GM19043 (cell line): ENCODE results near the gene PSMC5.
"Not testable (repeated sequence)": the region's sequence is repeated elsewhere in the genome, so short reads cannot be mapped to it uniquely, and the experiment has no call there.

Experiments
- ATAC-seq: cut with Tn5 transposase; IDR thresholded peaks from one replicate; pipeline ENCODE4 v1.9.1; 2021; ENCODE audit warnings: low read depth; ENCODE audit not compliant: unreplicated experiment

Gene PSMC5

DNA sequence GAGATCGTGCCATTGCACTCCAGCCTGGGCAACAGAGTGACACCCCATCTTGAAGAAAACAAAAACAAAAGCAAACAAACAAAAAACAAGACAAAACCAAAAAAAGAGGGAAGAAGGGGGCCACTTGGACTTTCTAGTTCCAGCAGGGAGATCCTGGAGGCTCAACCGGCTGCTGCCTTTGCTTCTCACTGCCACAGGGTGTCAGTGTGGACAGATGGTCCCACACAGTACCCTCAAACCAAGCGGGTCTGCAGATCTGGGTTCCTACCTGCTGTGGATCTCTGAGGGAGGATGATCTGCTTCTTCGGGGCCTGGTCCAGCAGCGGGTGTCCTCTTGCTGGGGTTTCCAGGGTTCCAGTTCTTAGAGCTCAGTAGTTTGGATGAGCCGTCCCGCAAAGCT is 39.4 kb downstream of the PSMC5 start:
- ATAC-seq, result not testable (repeated sequence)

DNA sequence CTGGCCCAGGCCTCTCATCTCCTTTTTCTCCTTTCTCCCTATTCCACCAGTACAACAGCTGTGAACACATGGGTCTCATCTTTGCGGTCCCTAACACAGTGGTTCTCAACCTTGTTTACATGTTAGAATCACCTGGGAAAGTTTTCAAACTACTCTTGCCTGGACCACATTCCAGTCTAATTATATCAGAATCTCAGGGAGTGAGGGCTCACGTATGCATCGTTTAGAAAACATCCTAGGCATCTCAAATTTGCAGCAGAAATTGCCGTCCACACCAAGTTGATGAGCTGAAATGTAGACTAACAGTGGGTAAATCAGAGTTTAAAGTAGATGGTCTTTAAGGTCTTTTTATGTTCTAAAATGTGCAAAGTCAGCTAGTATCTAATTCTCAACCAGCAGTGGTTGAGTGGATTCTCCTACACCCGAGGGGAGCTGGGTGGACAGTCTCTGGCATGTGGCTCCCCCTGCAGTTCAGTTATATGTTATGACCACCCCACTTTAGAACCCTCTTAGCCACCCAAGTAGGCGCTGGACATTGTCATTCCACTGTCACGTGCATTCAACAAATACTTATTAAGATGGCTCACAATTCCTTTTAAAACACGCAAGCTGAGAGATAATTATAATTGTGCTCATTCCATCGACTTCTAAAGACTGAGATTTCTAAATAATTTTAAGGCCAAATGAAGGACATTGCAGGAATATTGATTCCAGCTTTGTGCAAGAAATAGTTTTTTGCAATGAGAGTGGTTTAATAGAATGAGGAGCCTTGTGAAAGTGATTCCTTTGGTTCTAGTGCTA is 42.5 kb downstream of the PSMC5 start:
- not testable (repeated sequence) for ATAC-seq

DNA sequence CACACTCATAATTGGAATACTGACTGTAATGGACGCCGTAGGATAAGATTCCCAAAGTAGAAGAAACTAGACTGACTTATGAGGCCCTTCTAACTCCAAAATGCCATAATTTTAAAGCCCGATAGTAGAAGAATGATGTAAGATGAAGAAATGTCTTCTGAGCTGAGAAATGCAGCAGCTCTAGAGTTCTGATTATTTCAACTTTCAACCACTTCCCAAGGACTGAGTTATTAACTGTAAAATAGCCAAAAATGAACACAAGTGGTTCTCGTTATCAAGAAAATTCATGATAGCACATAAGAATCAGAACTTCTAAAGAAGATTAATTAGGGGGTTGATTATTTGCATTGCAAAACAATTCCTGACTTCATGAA is 43.0 kb downstream of the PSMC5 start:
- ATAC-seq, result not testable (repeated sequence)

DNA sequence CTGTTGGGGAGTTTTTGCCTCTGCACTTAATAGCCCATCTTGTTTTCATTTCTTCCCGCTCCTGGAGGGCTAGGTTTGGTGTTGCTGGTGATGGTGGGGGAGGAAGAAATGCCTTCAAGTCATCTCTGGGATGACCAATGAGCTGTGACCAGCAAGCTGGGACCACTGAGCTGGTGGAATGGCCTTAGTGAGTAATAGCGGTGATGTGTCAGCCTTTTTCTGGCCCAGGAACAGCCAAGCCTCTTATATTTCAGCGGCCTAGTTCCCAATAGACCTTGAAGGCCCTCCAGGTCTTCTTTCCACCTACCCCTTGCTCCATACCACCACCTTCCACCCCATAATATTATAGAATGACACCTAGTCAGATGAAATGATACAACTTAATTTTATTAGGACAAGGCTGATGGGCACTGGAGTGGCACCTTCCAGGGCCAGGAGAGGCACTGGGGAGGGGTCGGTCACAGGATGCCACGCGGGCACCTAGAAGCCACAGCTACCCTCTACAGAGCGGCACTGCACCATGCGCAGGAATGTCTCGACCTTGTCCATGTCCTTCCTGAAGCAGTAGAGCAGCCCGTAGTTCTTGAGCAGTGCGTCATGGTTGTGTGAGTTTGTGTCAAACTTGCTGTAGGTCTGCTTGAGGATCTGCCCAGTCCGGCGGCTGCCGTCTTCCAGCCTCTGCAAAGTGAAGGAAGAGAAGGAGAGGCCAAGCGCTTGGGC is 44.6 kb downstream of the PSMC5 start:
- not testable (repeated sequence) for ATAC-seq

DNA sequence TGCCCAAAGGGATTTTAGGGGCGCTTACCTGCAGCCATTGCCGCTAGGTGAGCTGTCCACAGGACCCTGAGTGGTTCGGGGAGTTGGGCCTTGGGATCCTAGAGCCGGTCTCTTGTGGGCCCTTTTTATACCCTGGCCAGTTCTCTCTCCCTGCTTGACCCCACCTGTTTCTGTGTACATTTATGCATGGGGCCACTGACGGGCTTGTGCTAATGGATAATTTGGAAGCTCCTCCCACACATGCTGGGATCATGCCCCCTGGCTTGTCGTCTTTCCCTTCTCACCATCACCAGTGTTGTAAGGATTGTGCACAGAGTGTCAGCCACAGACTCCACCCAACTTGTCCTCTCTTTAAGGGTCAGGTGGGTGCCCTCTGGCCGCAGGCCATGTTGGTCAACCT is 46.3 kb downstream of the PSMC5 start, which contains the start of gene CSH2:
Gene CSH2 (minus strand): TSS at position 101 of the 400 bp plus-strand sequence. CDS start 63 bp downstream, at position 38.
- ATAC-seq, result not testable (repeated sequence)

DNA sequence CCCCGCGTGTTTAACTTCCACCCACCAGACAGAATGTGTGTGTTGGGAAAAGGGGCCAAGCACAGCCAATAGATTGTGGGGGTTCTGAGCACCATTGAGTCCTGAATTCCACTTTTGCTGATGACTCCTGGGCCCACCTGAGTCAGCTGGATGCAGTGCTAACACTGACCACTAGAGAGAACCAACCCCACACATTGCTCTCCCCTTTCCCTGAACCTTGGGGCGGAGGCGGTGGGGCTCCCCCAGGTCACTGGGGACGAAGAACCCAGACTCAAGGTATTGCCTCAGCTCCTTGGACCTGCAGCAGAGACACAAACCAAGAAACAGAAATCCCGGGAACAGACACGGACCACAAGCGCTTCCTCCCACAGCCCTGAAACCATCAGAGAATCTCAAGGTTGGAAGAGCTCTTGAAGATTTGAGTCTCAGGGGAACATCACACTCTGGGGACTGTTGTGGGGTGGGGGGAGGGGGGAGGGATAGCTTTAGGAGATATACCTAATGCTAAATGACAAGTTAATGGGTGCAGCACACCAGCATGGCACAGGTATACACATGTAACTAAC is 46.9 kb downstream of the PSMC5 start:
- ATAC-seq, result not testable (repeated sequence)

DNA sequence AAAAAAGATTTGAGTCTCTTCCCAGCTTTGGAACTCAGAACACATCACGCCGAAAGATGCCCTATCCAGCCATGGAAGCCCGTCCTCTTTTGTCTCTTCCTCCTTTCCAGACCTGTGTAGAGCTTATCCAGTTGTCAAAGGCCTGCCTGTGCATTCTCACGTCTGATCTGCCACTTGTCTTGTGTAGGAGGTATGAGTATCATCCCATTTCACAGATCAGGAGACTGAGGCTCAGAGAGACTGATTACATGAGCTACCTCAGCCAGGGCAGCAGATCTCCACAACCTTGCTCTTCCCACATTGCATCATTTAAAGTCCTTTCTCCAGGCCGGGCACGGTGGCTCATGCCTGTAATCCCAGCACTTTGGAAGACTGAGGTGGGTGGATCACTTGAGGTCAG is 47.5 kb downstream of the PSMC5 start:
- not testable (repeated sequence) for ATAC-seq

DNA sequence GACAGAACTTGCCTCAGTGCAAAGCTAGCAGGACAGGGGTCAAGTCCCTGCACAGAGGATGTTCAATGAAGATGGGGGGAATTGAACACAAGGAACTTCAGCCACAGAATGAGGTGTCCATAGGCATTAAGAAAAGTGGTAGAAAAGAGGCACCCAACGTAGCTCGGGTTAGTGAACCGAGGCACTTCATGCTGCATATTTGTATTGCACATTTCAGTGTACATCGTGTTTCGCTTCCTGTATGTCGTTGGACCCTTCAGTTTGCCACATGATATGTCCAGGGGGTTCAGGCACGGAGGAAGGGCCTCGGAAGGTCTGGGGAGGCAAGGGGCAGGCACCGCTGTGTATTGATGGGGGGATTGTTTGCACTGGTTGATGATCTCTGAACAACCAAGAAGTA is 51.2 kb downstream of the PSMC5 start:
- not testable (repeated sequence) for ATAC-seq

DNA sequence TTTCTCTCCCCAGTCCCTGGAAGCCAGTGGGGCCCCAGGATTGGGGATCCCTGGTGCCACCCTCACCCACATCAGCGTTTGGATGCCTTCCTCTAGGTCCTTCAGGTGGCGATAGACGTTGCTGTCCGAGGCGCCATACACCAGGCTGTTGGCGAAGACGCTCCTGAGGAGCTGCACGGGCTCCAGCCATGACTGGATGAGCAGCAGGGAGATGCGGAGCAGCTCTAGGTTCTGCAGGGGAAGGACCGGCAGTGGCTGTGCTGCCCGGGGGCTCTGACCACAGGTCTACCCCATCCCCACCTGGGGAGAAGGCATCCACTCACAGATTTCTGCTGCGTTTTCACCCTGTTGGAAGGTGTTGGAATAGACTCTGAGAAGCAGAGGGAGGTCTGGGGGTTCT is 53.5 kb downstream of the PSMC5 start:
- ATAC-seq, result no peak

DNA sequence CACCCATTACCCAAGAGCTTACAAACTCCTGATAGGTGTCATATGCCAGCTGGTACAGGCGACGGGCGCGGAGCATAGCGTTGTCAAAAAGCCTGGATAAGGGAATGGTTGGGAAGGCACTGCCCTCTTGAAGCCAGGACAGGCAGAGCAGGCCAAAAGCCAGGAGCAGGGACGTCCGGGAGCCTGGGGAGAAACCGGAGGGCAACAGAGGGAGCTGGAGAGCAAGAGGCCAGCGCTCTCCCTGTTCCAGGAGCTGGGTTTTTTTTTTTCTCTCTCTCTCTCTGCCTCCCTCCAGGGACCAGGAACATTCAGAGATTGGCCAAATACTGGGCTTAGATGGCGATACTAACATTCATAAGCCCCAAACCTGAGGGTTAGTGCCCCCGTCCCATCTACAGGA is 54.1 kb downstream of the PSMC5 start:
- not testable (repeated sequence) for ATAC-seq
